Upper lobe of left lung (tissue), 4 donors: ENCODE data around the gene LARGE1.

Experiments
- CTCF ChIP-seq, 6 experiments: fragments of 450-650 bp in 4 of 6; fragments of 200-600 bp in 2 of 6; sonication (generic) in 2 of 6; IDR thresholded peaks; one replicate each; pipeline ENCODE4 v1.5.1; 2016 to 2019; ENCODE audit warnings: antibody characterized with exemption in 6 of 6
- POLR2AphosphoS5 ChIP-seq, 2 donors: sonication (generic); formaldehyde crosslinking; IDR thresholded peaks; one replicate each; pipeline ENCODE4 v1.5.1; 2017; ENCODE audit warnings: antibody characterized with exemption in 2 of 2

DNA sequence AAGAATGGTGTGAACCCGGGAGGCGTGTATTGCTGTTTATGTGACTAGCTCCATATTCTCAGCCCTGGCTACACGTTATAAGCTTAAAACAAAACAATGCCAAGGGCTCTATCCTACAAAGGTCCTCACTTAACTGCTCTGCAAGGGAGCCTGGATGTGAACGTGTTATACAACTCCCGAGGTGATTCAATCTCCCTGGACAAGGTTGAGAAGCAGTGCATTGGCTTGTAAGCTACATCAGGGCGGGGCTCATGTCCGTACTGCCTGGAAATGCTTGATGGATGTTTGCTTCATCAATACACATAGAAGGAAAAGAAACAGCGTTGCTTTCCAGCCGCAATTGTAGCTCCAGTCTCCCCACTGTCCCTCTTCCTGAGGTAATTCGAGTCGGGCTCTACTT is 605.2 kb downstream of the LARGE1 start:
- no peak for TF ChIP-seq POLR2AphosphoS5 (IDR thresholded peaks at IDR 0.05)
- TF ChIP-seq CTCF (IDR thresholded peaks at IDR 0.05) = no peak
